Vagina (tissue), 2 donors: ENCODE data around the gene ARHGAP26.

ENCODE experiments used
- CTCF ChIP-seq, 3 experiments: fragments of 450-650 bp in 2 of 3; fragments of 200-600 bp in 1 of 3; sonication (generic) in 1 of 3; IDR thresholded peaks; one replicate each; pipeline ENCODE4 v1.5.1; 2017 to 2019; ENCODE audit warnings: antibody characterized with exemption in 3 of 3, mild to moderate bottlenecking in 2 of 3, moderate library complexity in 2 of 3
- POLR2A ChIP-seq, 2 donors: fragments of 450-650 bp; IDR thresholded peaks; one replicate each; pipeline ENCODE4 v1.6.1; 2017; ENCODE audit warnings: antibody characterized with exemption in 2 of 2, mild to moderate bottlenecking in 2 of 2, moderate library complexity in 2 of 2

GRCh38 chr5:142915813-142916424 is 145.7 kb downstream of the ARHGAP26 start:
- TF ChIP-seq CTCF (IDR thresholded peaks at IDR 0.05) (no peak), POLR2A (IDR thresholded peaks at IDR 0.05) (no peak)
